OCI-LY3 (cell line): ENCODE results near the gene DPP6.

Experiments
- CTCF ChIP-seq: fragments of 200-600, 300-600 bp; sonication (generic); IDR thresholded peaks from 2 replicates; pipeline ENCODE4 v1.5.1; 2014; ENCODE audit warnings: antibody characterized with exemption, low read length, low read depth
- EZH2phosphoT487 ChIP-seq: fragments of 200-600 bp; shearing (Covaris generic); IDR thresholded peaks from 2 replicates; pipeline ENCODE4 v1.6.1; 2018; ENCODE audit warnings: antibody characterized with exemption, mixed run types, low read depth

DNA sequence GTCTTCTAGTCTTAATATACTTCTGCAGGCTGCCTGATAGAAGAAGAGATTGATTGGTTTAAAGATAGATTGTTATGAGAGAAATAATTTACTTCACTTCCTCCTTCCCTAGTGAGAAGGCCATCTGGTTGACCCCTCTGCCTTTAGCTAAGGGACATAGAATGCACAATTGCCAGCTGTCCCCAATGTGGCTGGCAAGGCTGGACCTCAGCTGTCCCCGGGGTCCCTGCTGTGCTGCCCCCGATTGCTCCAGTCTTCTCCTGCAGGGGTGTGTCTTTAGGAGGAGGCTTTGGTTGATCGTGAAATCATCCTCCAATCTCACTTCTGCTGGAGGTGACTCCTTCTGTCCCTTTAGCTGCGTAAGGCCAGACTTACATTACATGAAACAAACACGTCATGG is 388.5 kb downstream of the DPP6 start:
- TF ChIP-seq CTCF: no peak
- TF ChIP-seq EZH2phosphoT487: no peak
